ENCODE measurements around the gene USP3.
A peak's percentile ranks its signal among the peaks of the same experiment; 100 is the strongest.

Gene USP3

DNA sequence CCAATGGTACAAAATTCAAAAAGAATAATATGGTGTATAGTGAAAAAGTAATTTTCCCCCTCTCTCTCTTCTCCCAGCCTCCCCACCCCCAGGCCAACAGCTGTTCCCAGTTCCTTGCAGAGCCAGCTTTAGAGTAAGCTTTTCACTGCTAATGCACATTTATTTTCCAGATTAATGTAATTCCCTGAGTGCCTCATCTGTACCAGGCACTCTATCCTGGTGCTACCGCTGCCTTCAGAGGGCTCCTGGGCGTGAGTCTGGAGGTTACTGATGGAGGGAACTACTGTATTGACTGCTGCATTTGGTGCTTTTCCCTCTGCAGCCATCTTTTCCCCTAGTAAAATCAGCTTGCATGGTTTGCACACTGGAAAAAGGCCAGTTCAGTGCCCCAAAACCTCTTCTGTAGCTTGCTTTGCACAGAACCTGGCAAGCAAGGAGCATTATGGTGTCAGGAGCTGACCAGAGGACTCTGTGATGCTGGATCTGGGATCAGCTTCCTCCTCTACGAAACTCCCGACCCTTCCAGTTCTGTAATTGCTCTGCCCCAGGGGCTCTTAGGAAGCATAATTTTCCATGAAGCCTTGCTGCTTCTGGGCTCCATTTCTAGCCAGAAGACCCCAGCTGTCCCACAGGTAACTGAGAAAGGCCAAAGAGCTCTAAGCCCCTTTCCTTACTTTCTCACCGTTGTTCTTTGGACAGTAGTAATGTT, 8.5 kb upstream of the USP3 start:
- no peak for DNase-seq (ENCODE audit: low read depth, low spot score)

GRCh38 chr15:63497642-63498467, 6.5 kb upstream of the USP3 start:
- DNase-seq (ENCODE audit: low read depth, low spot score): no peak

DNA sequence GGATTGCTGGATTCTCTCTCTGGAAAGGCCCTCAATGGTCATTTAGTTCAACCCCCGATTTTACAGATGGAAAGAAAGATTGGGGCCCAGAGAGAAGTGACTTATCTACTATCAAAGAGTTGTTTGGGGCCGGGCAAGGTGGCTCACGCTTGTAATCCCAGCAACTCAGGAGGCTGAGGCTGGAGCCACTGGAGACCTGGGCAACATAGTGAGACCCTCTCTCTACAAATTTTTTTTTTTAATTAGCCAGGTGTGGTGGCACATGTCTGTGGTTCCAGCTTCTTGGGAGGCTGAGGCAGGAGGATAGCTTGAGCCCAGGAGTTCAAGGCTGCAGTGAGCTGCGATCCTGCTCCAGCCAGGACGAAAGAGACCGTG, 5.2 kb upstream of the USP3 start:
- DNase-seq (ENCODE audit: low read depth, low spot score): no peak

DNA sequence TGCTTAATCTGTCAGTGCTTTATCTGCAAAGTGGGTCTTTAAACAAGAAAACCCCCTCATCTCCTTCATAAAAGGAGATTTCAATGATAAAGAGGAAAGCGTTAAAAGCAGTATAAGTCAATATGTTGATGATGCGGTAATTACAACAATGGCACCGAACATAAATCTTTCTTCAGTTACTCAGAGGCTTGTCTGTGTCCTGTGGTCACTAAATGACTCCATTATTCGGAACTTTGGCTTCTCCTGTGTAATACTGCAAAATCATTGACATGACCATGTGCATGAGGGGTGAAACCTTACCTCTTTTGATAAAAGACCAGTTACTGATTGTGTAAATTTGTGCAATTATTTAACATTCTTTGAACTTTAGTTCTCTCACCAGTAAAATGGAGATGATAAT, 4.8 kb upstream of the USP3 start:
- DNase-seq (ENCODE audit: low read depth, low spot score): no peak

DNA sequence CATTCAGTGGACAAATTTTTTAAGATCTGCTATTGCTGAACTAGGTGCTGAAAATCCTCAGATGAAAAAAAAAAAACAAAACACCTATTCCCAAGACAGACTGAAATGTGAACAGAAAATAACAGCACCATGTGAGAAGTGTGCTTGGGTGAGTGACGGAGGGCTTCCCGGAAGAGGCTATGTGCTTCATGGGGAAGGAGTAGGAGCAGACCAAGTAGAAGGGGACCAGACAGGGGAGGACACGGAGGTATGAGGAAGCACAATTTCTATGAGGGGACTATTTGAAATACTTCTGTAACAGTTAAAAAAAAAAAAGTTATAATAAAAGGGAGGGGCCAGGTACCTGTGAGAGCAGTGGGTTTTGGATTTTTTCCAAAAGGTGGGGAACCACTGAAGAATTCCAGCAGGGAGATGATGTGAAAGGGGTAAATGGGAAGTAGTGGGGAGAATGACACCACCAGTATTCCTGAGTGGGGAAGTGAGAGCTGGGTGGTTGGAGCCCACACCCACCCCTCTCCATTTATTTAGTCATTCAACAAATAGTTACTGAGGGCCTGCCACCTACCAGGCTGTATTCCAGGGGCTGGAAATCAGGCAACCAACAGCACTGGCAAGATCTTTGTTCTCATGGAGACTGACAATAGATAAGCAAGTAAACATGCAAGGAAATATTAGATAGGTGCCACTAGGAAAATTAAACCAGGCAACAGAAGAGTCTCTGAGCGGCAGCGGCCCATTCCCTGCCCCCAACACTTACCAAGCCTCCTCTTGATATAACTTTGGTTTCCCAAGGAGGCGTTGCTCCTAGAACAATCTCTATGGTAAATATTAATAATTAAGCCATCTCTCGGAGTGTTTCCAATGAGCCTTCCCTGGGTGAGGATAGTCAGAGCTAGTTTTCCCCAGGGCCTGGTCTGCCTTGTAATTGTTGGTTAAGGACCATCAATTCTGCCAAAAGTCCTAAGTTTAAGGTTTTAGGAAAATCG, 3.8 kb upstream of the USP3 start:
- no peak for DNase-seq (ENCODE audit: low read depth, low spot score)

DNA sequence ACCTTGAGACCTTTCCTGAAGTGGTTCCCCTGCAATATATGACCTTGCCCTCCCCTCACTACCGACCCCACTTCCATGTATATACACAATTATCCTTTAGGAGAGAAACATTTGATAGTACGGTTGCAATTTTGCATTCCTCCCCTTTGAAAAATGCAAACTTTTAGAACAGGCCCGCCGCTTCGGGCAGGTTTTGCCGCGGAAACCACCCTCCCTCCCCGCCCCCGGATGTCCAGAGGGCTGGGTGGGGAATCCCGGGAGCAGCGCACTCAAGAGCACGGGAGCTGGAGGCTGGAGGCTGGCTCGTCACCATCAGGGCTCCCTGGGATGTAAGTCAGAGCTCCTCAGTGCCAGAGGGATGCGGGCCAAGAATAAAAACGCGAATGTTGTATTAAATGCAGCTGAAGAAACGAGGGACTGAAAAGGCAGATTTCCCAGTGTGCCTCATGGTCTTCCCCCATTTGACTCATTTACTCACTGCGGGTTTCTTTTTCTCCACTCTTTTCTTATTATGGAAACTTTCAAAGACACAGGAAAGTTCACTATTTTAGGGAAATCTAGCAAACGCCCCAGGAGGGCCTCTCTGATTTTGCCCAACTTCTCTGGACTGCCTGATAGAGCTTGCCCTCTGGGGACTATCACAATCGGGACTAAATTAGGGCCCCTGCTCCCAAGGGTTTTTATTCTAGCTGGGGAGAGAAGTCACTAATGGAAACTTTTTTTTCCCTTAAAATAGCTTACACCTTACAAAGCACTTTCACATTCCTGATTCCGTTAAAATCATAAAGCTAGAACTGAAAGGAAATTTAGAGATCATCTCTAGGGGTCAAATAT, 2.9 kb upstream of the USP3 start:
- no peak for DNase-seq (ENCODE audit: low read depth, low spot score)

DNA sequence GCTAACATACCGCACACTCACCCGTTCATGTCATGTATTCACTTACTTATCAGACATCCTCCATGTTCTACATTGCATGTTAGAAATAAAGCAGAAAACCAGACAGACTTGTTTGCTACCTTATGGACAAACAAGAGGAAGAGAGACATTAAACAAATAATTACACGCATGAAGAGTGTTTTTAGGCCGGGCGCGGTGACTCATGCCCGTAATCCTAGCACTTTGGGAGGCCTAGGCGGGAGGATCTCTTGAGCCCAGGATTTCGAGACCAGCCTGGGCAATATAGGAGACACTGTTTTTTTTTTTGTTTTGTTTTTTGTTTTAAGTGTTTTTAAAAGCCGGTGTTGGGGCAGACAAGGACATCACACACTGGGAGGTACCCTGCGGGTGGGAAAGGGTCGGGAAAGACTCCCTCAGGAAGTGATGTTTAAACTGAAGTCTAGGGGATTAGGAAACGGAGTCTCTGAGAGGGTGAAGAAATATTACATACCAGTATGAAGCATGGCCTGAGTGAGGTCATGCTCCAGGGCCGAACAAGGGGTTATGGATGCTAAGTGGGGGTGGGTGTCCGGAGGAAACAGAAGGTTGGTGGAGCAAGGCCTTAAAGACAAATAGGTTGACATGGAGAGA, 2.1 kb upstream of the USP3 start:
- no peak for DNase-seq (ENCODE audit: low read depth, low spot score)

- DNase-seq (ENCODE audit: low read depth, low spot score): peak; percentile 28
Measured at GRCh38 chr15:63502843-63503738, 1.3 kb upstream of the USP3 start.

DNA sequence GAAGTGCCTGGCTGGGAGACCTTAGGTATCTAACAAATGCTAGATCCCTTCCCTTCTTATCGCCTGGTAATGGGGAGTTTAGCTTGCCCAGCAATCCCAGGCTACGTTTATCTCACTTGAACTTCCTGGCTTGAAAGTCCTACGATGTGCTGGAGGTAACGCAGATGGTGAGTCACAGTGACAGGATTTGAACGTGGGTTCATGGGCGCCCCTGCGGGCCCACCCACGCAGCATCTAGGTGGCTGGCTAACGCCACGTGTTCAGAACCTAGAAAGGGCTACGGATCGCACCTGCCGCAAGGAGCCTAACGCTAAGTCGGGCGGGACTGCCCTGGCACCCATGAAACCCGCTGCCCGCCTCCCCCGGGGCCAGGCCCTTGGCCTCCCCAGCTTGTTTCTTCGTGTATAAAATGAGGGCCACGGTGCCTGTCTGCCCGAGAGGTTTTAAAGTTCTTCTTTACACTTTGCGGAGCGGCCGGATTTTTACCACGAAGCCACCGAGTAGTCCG, 600 bp upstream of the USP3 start:
- peak; percentile 70 for DNase-seq (ENCODE audit: low read depth, low spot score)

GRCh38 chr15:63504979-63505841, 817 bp downstream of the USP3 start:
- DNase-seq (ENCODE audit: low read depth, low spot score): peak; percentile 10

GRCh38 chr15:63505842-63506222, 1.4 kb downstream of the USP3 start:
- DNase-seq (ENCODE audit: low read depth, low spot score): no peak

DNA sequence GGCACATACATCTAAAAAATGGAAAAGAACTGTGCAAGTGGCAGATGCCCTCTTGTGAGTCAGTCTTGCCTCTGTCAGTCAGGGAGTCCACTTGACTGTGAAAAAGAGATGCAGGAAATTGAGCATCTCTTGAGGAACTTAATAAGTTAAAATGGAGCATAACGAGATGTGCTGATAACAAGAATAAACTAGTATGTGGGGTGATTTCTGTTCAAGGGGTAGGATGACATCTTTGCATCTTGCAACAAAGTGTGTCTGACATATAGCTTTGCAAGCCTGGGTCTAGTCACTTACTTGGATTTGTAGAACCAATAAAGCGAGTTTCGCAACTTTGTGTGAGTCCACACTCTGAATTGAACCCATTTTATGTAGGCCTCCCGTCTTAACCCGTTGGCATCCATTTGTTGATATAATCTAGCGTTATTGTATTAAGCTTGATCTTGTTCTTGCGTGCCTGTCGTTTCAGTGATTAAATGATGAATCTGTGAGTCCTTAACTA, 2.2 kb downstream of the USP3 start:
- DNase-seq (ENCODE audit: low read depth, low spot score): no peak

- no peak for DNase-seq (ENCODE audit: low read depth, low spot score)
Measured at GRCh38 chr15:63507878-63508818, 3.8 kb downstream of the USP3 start.

DNA sequence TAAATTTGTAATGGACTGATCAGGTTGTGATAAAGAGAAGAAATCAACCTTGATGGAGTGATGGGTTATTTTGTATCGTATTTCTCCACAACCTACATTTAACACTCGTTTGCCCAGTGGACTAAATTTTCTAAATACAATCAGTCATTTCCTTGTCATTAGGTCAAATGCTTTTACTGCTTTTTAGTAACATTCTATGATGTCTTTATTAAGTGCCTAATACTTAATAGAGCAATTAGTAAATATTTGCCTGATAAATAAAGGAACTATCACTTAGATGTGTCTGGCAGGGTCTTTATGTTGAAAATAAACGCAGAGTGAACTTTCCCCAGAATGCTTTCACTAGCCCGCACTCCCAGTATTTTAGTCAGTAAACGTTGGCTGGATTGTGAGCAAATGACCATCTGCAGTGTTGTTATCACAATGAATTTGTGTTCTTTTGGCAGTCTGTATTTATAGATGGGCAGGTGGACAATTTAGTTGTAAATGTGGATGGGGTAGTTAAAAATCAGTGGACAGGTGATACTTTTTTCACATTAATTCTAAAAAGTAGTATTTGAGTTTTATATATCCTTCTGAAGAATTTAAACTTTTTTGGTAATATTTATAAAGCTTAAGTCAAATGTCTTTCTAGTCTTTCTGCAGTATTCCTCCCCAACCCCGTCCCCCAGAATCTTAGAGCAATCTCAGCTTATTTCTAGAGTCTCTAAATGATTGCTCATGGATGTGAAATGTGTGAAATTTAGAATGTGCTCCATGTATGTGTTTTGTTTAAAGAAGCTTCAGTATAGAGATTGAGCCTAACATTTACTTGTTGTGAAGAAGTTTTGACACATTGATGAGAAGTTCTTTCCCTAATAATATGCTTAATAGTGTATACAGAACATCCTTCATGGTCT, 4.9 kb downstream of the USP3 start:
- DNase-seq (ENCODE audit: low read depth, low spot score): no peak

DNA sequence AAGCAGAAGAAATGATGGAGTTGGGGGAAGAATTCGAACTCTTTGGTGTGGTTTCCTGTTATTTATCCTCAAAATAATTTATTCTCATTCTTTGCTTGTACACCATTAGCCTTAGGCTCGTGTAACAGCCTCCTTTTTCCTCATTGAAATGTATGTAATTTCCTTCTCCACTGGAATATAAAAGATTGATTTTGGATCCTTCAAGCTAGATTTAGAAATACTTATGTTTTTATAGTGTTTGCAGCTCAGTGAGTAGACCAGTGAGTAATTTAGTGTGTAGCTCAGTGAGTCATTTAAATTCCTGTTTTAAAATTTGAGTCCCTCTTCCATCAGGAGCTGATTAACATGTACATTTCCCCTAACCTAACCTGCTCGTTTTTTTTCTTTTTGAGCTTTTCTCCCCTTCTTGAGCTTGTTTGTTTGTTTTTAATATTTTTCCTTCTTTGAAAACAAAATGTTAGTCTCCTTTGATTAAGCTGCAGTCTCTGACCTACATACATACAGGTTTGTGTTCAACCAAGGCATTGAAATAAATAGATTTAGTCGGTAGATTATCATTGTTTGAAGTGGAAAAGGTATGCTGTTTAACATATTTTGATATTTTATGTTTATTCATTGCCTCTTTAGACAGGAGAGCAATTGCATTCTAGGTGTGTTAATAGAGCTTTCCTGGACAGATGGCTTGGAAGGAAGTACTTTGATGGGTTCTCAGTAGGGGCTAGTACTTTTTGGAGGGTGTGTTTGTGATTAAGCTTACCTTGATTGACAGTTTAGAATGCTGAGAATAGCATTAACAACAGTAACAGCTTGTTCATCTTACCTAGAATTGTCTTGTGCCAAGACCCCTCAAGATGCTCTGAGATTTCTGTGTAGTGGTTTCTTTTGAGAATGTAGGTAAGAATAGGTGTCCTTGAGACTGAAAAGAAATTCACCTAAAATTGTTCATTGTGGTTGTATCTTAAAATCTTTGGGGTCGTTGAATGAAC, 5.9 kb downstream of the USP3 start:
- DNase-seq (ENCODE audit: low read depth, low spot score): no peak
